Upper lobe of left lung (tissue), 6 donors: ENCODE results near the gene PRKN. TPM values are rescaled to one million over a fixed set of nuclear protein-coding genes. Genes with fewer than 3 reads are reported as not detected.

Experiments used
- ATAC-seq, 2 donors: fragments of 200-7000 bp; cut with Tn5 transposase; one replicate each; pipeline ENCODE4 v1.9.1; 2022; ENCODE audit warnings: mild to moderate bottlenecking in 2 of 2, moderate library complexity in 2 of 2; ENCODE audit not compliant: low FRiP score in 2 of 2
- DNase-seq, 2 donors: peaks; one replicate each; pipeline ENCODE4 v3.0.0-alpha.2; 2019 to 2020
- H3K27ac ChIP-seq, 4 donors: fragments of 200-600 bp; sonication (generic); one replicate each; pipeline ENCODE4 v1.5.1; 2016 to 2019
- H3K27me3 ChIP-seq, 4 donors: fragments of 200-600 bp; sonication (generic); one replicate each; pipeline ENCODE4 v1.5.1; 2017 to 2019
- H3K36me3 ChIP-seq, 4 donors: fragments of 200-600 bp; sonication (generic); one replicate each; pipeline ENCODE4 v1.5.1; 2016 to 2019
- H3K4me1 ChIP-seq, 4 donors: fragments of 200-600 bp; sonication (generic); one replicate each; pipeline ENCODE4 v1.5.1; 2018 to 2019
- H3K4me3 ChIP-seq, 4 donors: fragments of 200-600 bp; sonication (generic); one replicate each; pipeline ENCODE4 v1.5.1; 2017 to 2019; ENCODE audit warnings: mild to moderate bottlenecking in 2 of 4, moderate library complexity in 1 of 4
- H3K9me3 ChIP-seq, 4 donors: fragments of 200-600 bp; sonication (generic); one replicate each; pipeline ENCODE4 v1.5.1; 2018 to 2019
- EP300 ChIP-seq, 4 donors: sonication (generic); formaldehyde crosslinking; IDR thresholded peaks; one replicate each; pipeline ENCODE4 v1.5.1; 2017; ENCODE audit warnings: antibody characterized with exemption in 4 of 4, control low read depth in 2 of 4
- POLR2A ChIP-seq, 4 donors: fragments of 450-650 bp; IDR thresholded peaks; one replicate each; pipeline ENCODE4 v1.5.1; 2016 to 2017; ENCODE audit warnings: antibody characterized with exemption in 4 of 4, mild to moderate bottlenecking in 2 of 4
- POLR2AphosphoS5 ChIP-seq, 2 donors: sonication (generic); formaldehyde crosslinking; IDR thresholded peaks; one replicate each; pipeline ENCODE4 v1.5.1; 2017; ENCODE audit warnings: antibody characterized with exemption in 2 of 2
- WGBS, 2 donors: methylation state at CpG; one replicate each; pipeline ENCODE4 v1.1.5; 2017 to 2018; 5-methylcytosine and 5-hydroxymethylcytosine counted together
- total RNA-seq, 6 donors: library from RNA; depleted of rRNA in 4 of 6; stranded (reverse); fragments of >200 nt in 4 of 6; gene quantifications; one replicate each; pipeline versions ENCODE4 v1.1.0 to v1.2.1, GENCODE V29; 2016 to 2021
- TF ChIP-seq, protein P1 (sequence below), 6 experiments: fragments of 450-650 bp in 4 of 6; fragments of 200-600 bp in 2 of 6; sonication (generic) in 2 of 6; IDR thresholded peaks; one replicate each; pipeline ENCODE4 v1.5.1; 2016 to 2019; ENCODE audit warnings: antibody characterized with exemption in 6 of 6
- donor health status: DM: no; HTN: no; CAD: no; lungs with moderate emphysema.
- donor health status: DM: no; HTN: yes; CAD: no; lungs with severe emphysema.

PRKN gene
- total RNA-seq, 6 donors from 2014 or later, result 2.7 to 29.3 (median 5.5) TPM

- no peaks in the 10 kb centered on the region for H3K9me3 ChIP-seq
- TF ChIP-seq EP300 (IDR thresholded peaks at IDR 0.05), result no peak
- TF ChIP-seq POLR2AphosphoS5 (IDR thresholded peaks at IDR 0.05), result no peak
- TF ChIP-seq, protein P1, sequence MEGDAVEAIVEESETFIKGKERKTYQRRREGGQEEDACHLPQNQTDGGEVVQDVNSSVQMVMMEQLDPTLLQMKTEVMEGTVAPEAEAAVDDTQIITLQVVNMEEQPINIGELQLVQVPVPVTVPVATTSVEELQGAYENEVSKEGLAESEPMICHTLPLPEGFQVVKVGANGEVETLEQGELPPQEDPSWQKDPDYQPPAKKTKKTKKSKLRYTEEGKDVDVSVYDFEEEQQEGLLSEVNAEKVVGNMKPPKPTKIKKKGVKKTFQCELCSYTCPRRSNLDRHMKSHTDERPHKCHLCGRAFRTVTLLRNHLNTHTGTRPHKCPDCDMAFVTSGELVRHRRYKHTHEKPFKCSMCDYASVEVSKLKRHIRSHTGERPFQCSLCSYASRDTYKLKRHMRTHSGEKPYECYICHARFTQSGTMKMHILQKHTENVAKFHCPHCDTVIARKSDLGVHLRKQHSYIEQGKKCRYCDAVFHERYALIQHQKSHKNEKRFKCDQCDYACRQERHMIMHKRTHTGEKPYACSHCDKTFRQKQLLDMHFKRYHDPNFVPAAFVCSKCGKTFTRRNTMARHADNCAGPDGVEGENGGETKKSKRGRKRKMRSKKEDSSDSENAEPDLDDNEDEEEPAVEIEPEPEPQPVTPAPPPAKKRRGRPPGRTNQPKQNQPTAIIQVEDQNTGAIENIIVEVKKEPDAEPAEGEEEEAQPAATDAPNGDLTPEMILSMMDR (IDR thresholded peaks at IDR 0.05), result no peak
- no peak for TF ChIP-seq POLR2A (IDR thresholded peaks at IDR 0.05)
- H3K27me3 ChIP-seq, result no peaks in the 10 kb centered on the region
- no peak overlapping the region for H3K27ac ChIP-seq
- H3K4me1 ChIP-seq, result no peaks in the 10 kb centered on the region
- 92 to 94% methylated on average over 8 of the region's 8 CpGs for WGBS, 2 donors
- ATAC-seq (no peak), DNase-seq (peak in 1 of 2 donors; percentile 25)
- H3K4me3 ChIP-seq, result no peak overlapping the region
- no peaks in the 10 kb centered on the region for H3K36me3 ChIP-seq
Measured at GRCh38 chr6:162238675-162239074, 488.9 kb downstream of the PRKN start.

- no peaks in the 10 kb centered on the region for H3K27me3 ChIP-seq
- no peak for TF ChIP-seq POLR2AphosphoS5 (IDR thresholded peaks at IDR 0.05)
- no peak for TF ChIP-seq EP300 (IDR thresholded peaks at IDR 0.05)
- TF ChIP-seq POLR2A (IDR thresholded peaks at IDR 0.05), result no peak
- TF ChIP-seq, protein P1 (IDR thresholded peaks at IDR 0.05), result no peak
- DNase-seq (no peak), ATAC-seq (no peak)
- H3K27ac ChIP-seq, result no peak overlapping the region
- no peak overlapping the region for H3K4me3 ChIP-seq
- no peaks in the 10 kb centered on the region for H3K4me1 ChIP-seq
- 62 to 67% methylated on average over 1 of the region's 1 CpG for WGBS, 2 donors
- H3K9me3 ChIP-seq, result no peaks in the 10 kb centered on the region
- no peaks in the 10 kb centered on the region for H3K36me3 ChIP-seq
Measured at GRCh38 chr6:162237331-162237730, 490.2 kb downstream of the PRKN start.

DNA sequence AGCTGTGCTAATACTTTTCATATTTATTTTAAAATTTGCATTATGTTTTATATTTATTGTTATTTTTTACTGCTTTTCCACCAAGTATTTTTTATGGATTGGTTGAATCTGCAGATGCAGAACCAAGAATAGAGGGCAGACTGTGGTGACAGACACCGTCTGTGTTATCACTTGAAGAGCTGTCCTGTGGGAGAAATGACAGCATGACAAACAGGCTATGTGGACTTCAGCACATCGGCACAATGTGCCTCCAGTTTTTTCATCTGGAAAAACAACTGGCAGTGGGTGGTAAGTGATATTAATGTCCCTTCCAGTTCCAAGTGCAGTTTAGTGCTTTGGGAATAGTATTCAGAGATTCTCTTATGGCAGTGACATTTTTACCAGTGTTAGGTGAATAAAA lies 492.9 kb downstream of the PRKN start:
- Histone ChIP-seq H3K4me3 (no peak overlapping the region), H3K27me3 (no peaks in the 10 kb centered on the region), H3K27ac (no peak overlapping the region), H3K36me3 (no peaks in the 10 kb centered on the region), H3K4me1 (no peaks in the 10 kb centered on the region), H3K9me3 (no peaks in the 10 kb centered on the region)
- TF ChIP-seq EP300 (IDR thresholded peaks at IDR 0.05) (no peak), POLR2A (IDR thresholded peaks at IDR 0.05) (no peak)
- TF ChIP-seq, protein P1 (IDR thresholded peaks at IDR 0.05), result no peak
- ATAC-seq (no peak), DNase-seq (no peak)
- 43 to 61% methylated on average over 2 of the region's 2 CpGs for WGBS, 2 donors

DNA sequence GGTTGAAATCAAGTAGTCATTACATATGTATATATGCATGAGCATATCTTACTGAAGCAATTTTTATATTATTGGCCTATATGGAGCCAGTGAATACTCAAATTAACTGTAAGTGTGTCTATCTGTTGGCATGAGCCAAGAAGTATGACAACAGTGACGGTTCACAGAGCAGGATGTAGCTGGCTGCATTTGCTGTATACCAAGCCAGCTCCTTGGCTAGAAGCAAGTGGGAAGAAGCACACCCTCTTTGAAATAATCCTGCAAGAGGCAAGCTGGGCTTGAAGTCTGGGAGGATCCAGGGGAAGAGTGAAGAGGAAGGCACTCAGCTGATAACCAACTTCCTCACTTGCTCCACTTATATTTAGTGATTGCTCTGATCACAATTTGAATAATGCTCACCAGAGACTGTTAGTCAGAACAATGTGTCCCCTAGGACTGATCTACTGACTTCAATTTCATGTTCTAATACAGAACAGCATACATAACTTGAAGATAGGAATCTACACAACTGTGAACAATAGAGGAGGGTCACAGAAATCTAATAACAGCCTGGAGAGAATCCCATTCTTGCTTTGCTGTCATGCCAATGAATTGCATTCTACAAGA lies 497.3 kb downstream of the PRKN start:
- no peaks in the 10 kb centered on the region for H3K27me3 ChIP-seq
- no peaks in the 10 kb centered on the region for H3K36me3 ChIP-seq
- no peak for TF ChIP-seq POLR2A (IDR thresholded peaks at IDR 0.05)
- no peak for TF ChIP-seq POLR2AphosphoS5 (IDR thresholded peaks at IDR 0.05)
- no peaks in the 10 kb centered on the region for H3K4me1 ChIP-seq
- DNase-seq (no peak), ATAC-seq (no peak)
- H3K27ac ChIP-seq, result no peak overlapping the region
- H3K4me3 ChIP-seq, result no peak overlapping the region
- H3K9me3 ChIP-seq, result no peaks in the 10 kb centered on the region
- WGBS, 2 donors, result 62 to 67% methylated on average over 1 of the region's 1 CpG

GRCh38 chr6:162229093-162229492 lies 498.5 kb downstream of the PRKN start:
- H3K4me3 ChIP-seq, result no peak overlapping the region
- no peaks in the 10 kb centered on the region for H3K9me3 ChIP-seq
- DNase-seq (no peak), ATAC-seq (no peak)
- no peaks in the 10 kb centered on the region for H3K36me3 ChIP-seq
- TF ChIP-seq POLR2AphosphoS5 (IDR thresholded peaks at IDR 0.05), result no peak
- no peak for TF ChIP-seq POLR2A (IDR thresholded peaks at IDR 0.05)
- TF ChIP-seq, protein P1 (IDR thresholded peaks at IDR 0.05), result no peak
- TF ChIP-seq EP300 (IDR thresholded peaks at IDR 0.05), result no peak
- no peaks in the 10 kb centered on the region for H3K27me3 ChIP-seq
- H3K4me1 ChIP-seq, result no peaks in the 10 kb centered on the region
- no peak overlapping the region for H3K27ac ChIP-seq
- WGBS, 2 donors, result 96 to 98% methylated on average over 2 of the region's 2 CpGs
